Stomach (tissue), 9 donors: ENCODE measurements around the gene IGSF9B. TPM values are rescaled to one million over a fixed set of nuclear protein-coding genes. Genes with fewer than 3 reads are reported as not detected.

ENCODE experiments used
- DNase-seq, 2 donors: peaks; one replicate each; pipeline versions ENCODE4 v3.0.0 to v3.0.0-alpha.2; 2013 to 2019
- H3K27ac ChIP-seq, 5 donors: fragments of 200-600 bp in 4 of 5; sonication (generic) in 4 of 5; one replicate each; pipeline ENCODE4 v1.5.1; 2013 to 2019; ENCODE audit warnings: mild to moderate bottlenecking in 1 of 5, moderate library complexity in 1 of 5
- H3K27me3 ChIP-seq, 3 donors: fragments of 200-600 bp; sonication (generic); one replicate each; pipeline ENCODE4 v1.5.1; 2017 to 2019; ENCODE audit warnings: mixed run types in 1 of 3
- H3K36me3 ChIP-seq, 4 donors: fragments of 200-600 bp; sonication (generic); 1 replicate in 3 of 4; 2 replicates in 1 of 4; pipeline ENCODE4 v1.5.1; 2016 to 2019
- H3K4me1 ChIP-seq, 4 donors: fragments of 200-600 bp; sonication (generic); one replicate each; pipeline ENCODE4 v1.5.1; 2016 to 2019
- H3K4me3 ChIP-seq, 4 donors: fragments of 200-600 bp; sonication (generic) in 3 of 4; one replicate each; pipeline ENCODE4 v1.5.1; 2016 to 2019; ENCODE audit warnings: mild to moderate bottlenecking in 1 of 4
- H3K9me3 ChIP-seq, 4 donors: fragments of 200-600 bp; sonication (generic); one replicate each; pipeline ENCODE4 v1.5.1; 2016 to 2019
- EP300 ChIP-seq: sonication (generic); formaldehyde crosslinking; IDR thresholded peaks from one replicate; pipeline ENCODE4 v1.6.1; 2017; ENCODE audit warnings: antibody characterized with exemption
- POLR2A ChIP-seq, 4 donors: fragments of 450-650 bp; IDR thresholded peaks; one replicate each; pipeline ENCODE4 v1.6.1; 2016; ENCODE audit warnings: antibody characterized with exemption in 4 of 4, control low read depth in 2 of 4, mild to moderate bottlenecking in 1 of 4, moderate library complexity in 1 of 4
- POLR2AphosphoS5 ChIP-seq, 3 donors: sonication (generic); formaldehyde crosslinking; IDR thresholded peaks; one replicate each; pipeline ENCODE4 v1.6.1; 2016; ENCODE audit warnings: antibody characterized with exemption in 3 of 3
- WGBS, 5 donors: extraction: QIAGEN DNeasy Blood & Tissue Kit in 3 of 5; methylation state at CpG; one replicate each; pipeline versions ENCODE4 v1.1.5 to v1.1.7; 2013 to 2018; 5-methylcytosine and 5-hydroxymethylcytosine counted together
- intact Hi-C: fragments of 100-400 bp; cut with DNase I; formaldehyde crosslinking; loops from one replicate; pipeline ENCODE4 v1.15.1; 2023; ENCODE audit warnings: low total_unique reads
- polyA plus RNA-seq, 3 donors: library from polyadenylated mRNA; stranded (reverse); fragments of 200-250 nt; gene quantifications; one replicate each; pipeline ENCODE4 v1.2.3, GENCODE V29; 2013
- total RNA-seq, 5 donors: library from RNA; depleted of rRNA; stranded (reverse); fragments of >200 nt; gene quantifications; one replicate each; pipeline versions ENCODE4 v1.1.0 to v1.2.3, GENCODE V29; 2014 to 2016
- TF ChIP-seq, protein P1 (sequence below), 7 experiments: fragments of 450-650 bp in 4 of 7; fragments of 200-600 bp in 3 of 7; sonication (generic) in 3 of 7; IDR thresholded peaks; one replicate each; pipeline ENCODE4 v1.5.1; 2016 to 2019; ENCODE audit warnings: antibody characterized with exemption in 7 of 7, control low read depth in 2 of 7, mild to moderate bottlenecking in 1 of 7
- donor health status: healthy with polysubstance abuse.
- donor health status: Bipolar disorder and iron deficiency.
- donor health status: healthy.

Gene IGSF9B
- total and polyA plus RNA-seq, 8 donors = 0.44 to 22.3 (median 4.6) TPM; not detected in 1

DNA sequence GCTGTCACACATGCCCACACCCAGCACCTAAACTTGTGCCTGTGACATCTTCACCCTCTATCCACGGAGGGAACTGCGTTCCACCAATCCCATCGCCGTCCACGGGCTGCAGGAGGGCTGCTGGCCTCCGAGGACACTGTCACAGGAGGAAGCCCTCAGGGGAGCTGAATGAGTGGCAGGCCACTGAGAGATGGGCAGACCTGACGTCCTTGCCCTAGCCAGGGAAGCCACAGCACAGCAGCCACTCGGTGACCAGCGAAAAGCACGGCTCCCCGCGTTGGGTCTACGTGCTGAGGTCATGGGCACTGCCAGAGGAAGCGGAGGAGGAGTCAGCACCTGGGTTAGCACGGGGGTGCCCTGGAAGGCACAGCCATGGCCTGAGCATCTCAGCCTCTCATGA lies 50.5 kb downstream of the IGSF9B start:
- Histone ChIP-seq H3K27ac (no peak overlapping the region), H3K9me3 (no peaks in the 10 kb centered on the region), H3K27me3 (no peaks in the 10 kb centered on the region), H3K36me3 (peaks cover 0 to 71% (median 22%) of the 10 kb centered on the region in 4 donors), H3K4me1 (no peaks in the 10 kb centered on the region), H3K4me3 (no peak overlapping the region)
- TF ChIP-seq EP300 = no peak
- TF ChIP-seq POLR2AphosphoS5 (IDR thresholded peaks at IDR 0.05) = no peak
- TF ChIP-seq, protein P1, sequence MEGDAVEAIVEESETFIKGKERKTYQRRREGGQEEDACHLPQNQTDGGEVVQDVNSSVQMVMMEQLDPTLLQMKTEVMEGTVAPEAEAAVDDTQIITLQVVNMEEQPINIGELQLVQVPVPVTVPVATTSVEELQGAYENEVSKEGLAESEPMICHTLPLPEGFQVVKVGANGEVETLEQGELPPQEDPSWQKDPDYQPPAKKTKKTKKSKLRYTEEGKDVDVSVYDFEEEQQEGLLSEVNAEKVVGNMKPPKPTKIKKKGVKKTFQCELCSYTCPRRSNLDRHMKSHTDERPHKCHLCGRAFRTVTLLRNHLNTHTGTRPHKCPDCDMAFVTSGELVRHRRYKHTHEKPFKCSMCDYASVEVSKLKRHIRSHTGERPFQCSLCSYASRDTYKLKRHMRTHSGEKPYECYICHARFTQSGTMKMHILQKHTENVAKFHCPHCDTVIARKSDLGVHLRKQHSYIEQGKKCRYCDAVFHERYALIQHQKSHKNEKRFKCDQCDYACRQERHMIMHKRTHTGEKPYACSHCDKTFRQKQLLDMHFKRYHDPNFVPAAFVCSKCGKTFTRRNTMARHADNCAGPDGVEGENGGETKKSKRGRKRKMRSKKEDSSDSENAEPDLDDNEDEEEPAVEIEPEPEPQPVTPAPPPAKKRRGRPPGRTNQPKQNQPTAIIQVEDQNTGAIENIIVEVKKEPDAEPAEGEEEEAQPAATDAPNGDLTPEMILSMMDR (IDR thresholded peaks at IDR 0.05) = no peak
- TF ChIP-seq POLR2A (IDR thresholded peaks at IDR 0.05) = no peak
- DNase-seq = no peak
- 84 to 91% (median 89%) methylated on average over 12 to 15 of the region's 15 CpGs for WGBS, 5 donors
- intact Hi-C loops = no loop called here

DNA sequence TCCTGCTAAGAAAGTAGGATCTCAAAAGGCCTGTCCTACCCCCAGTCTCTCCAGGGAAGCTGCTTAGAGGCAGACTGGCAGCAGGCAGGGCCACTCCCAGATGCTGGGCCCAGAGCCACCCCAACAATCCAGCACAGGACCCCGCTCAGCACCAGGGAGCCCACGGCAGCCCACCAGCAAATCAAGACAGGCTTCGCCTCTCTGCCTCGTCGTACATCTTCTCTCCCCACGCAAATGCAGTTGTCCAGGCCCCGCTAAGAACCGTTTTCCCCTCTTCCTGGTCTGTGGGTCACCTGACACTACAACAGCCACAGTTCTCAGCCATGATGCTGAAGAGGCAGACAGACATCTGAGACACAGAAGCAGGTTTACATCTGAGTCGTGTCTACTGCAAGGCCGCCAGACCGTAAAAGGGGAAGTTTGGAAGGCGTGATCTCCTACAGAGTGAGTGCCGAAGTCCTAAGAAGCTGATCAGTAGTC lies 51.1 kb downstream of the IGSF9B start:
- Histone ChIP-seq H3K9me3 (no peaks in the 10 kb centered on the region), H3K27ac (no peak overlapping the region), H3K4me3 (no peak overlapping the region), H3K27me3 (no peaks in the 10 kb centered on the region), H3K4me1 (no peaks in the 10 kb centered on the region), H3K36me3 (peaks cover 0 to 69% (median 23%) of the 10 kb centered on the region in 4 donors)
- WGBS, 5 donors = 83 to 90% (median 88%) methylated on average over 13 of the region's 13 CpGs
- no peak for TF ChIP-seq POLR2A (IDR thresholded peaks at IDR 0.05)
- DNase-seq = no peak
- intact Hi-C loops = no loop called here

GRCh38 chr11:133904818-133905515 lies 51.8 kb downstream of the IGSF9B start:
- H3K4me1 ChIP-seq = no peaks in the 10 kb centered on the region
- intact Hi-C loops = no loop called here
- no peak for TF ChIP-seq EP300
- TF ChIP-seq POLR2AphosphoS5 (IDR thresholded peaks at IDR 0.05) = no peak
- TF ChIP-seq, protein P1 (IDR thresholded peaks at IDR 0.05) = no peak
- no peak for TF ChIP-seq POLR2A (IDR thresholded peaks at IDR 0.05)
- no peaks in the 10 kb centered on the region for H3K27me3 ChIP-seq
- no peaks in the 10 kb centered on the region for H3K9me3 ChIP-seq
- DNase-seq = no peak
- H3K4me3 ChIP-seq = no peak overlapping the region
- 86 to 94% (median 90%) methylated on average over 6 of the region's 6 CpGs for WGBS, 5 donors
- no peak overlapping the region for H3K27ac ChIP-seq
- H3K36me3 ChIP-seq = peaks cover 0 to 70% (median 24%) of the 10 kb centered on the region in 4 donors

DNA sequence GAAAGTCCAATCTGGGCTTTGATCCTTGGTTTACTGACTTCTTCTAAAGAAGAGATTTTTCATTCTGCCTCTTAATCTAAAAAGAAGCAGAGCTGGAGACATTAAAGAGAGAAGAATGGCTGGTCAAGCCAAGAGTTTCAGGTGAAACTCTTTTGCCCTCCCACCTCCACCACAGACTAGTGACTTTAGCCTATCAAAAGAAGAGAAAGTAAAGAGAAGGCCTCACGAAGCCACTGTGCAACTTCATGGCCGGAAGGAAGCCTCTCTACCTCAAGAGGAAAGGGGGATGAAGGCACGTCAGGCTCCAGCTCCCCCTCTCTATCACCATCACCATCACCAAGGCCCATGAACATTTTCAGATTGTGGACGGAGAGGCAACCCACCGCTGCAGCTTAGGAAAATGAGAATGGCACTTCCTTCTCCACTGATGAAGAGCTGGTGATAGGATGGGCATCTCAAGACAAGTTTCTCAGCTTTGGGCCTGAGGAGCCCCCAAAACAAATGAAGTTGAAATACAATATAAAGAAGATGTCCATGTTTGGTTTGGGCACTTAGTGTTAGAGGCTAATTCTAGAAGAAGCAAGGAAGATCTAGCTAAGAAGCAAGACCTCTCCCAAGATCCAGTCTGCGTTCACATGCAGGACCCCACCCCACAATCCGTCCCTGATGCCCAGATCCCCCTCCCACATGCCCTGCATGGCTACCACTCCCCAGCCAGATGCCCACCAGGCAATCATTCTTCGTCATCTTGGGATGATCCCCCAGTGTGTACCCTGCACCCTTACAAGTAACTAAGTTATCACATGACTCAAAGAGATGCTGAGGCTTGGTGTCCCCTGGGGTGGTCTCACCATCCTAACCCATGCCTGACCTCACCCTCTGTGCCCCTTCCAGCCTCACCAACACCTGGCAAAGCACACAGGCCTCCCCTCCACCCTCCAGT lies 52.6 kb downstream of the IGSF9B start:
- TF ChIP-seq, protein P1 (IDR thresholded peaks at IDR 0.05) = no peak
- TF ChIP-seq POLR2A (IDR thresholded peaks at IDR 0.05) (no peak), EP300 (no peak), POLR2AphosphoS5 (IDR thresholded peaks at IDR 0.05) (no peak)
- DNase-seq = no peak
- 80 to 87% (median 82%) methylated on average over 8 of the region's 8 CpGs for WGBS, 5 donors
- Histone ChIP-seq H3K9me3 (no peaks in the 10 kb centered on the region), H3K4me3 (no peak overlapping the region), H3K36me3 (peaks cover 0 to 70% (median 21%) of the 10 kb centered on the region in 4 donors), H3K27ac (no peak overlapping the region), H3K4me1 (no peaks in the 10 kb centered on the region), H3K27me3 (no peaks in the 10 kb centered on the region)
- intact Hi-C loops = no loop called here
